Neural cell (in vitro differentiated cells): ENCODE results near the gene RNF187.

Experiments used
- CTCF ChIP-seq: fragments of 450-650 bp; IDR thresholded peaks from 2 replicates; pipeline ENCODE4 v1.5.1; 2014; ENCODE audit warnings: antibody characterized with exemption, mild to moderate bottlenecking, moderate library complexity; ENCODE audit not compliant: poor library complexity, severe bottlenecking
- EP300 ChIP-seq: fragments of 450-650 bp; conservative IDR thresholded peaks from 2 replicates; pipeline ENCODE4 v1.6.1; 2014; ENCODE audit warnings: antibody characterized with exemption, mild to moderate bottlenecking, moderate library complexity; ENCODE audit not compliant: poor library complexity, severe bottlenecking
- EZH2 ChIP-seq: fragments of 200-600, 300-800 bp; shearing (Covaris generic), sonication (generic); IDR thresholded peaks from 2 replicates; pipeline ENCODE4 v1.6.1; 2014; ENCODE audit warnings: antibody characterized with exemption, low read length, borderline replicate concordance, mild to moderate bottlenecking; ENCODE audit not compliant: insufficient read depth, poor library complexity, severe bottlenecking
- RAD21 ChIP-seq: fragments of 450-650 bp; conservative IDR thresholded peaks from 2 replicates; pipeline ENCODE4 v1.6.1; 2014; ENCODE audit warnings: antibody characterized with exemption, mild to moderate bottlenecking, moderate library complexity
- TAF1 ChIP-seq: IDR thresholded peaks from 2 replicates; pipeline ENCODE4 v1.6.1; 2012; ENCODE audit warnings: low read depth

DNA sequence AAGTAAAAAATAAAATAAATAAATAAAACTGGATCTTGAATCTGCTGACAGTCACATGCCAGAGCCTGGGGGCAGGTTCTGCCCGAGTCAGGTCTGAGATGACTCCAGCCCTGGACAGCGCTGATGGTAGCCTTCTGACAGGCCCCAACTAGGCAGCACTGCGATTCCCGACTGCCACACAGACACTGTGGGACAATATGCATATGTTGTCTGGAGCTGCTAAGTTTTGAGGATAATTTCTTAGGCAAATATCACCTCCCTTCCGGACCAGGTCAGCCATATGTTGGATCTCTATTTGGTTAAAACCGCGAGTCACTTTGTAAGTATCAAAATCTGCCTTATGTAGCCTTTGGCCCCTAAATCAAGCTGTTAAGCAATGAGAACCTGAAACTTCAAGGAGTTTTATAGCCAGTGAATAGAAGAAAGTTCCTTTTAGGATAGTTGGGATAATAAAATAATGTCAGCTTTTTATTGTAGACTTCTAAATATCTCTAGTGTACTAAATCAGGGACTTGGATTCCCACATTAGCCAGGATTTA, 49.7 kb upstream of the RNF187 start:
- TF ChIP-seq CTCF (no peak), EZH2 (no peak), EP300 (no peak), RAD21 (no peak), TAF1 (no peak)
